22Rv1 (cell line): ENCODE results near the gene EGFR.

Source experiments
- ZFX ChIP-seq: fragments of 450-650 bp; IDR thresholded peaks from 2 replicates; pipeline ENCODE4 v1.6.1; 2017; ENCODE audit warnings: antibody characterized with exemption, borderline replicate concordance
- TF ChIP-seq, protein P1 (sequence below): fragments of 450-650 bp; IDR thresholded peaks from 2 replicates; pipeline ENCODE4 v1.5.1; 2017; ENCODE audit warnings: mild to moderate bottlenecking

DNA sequence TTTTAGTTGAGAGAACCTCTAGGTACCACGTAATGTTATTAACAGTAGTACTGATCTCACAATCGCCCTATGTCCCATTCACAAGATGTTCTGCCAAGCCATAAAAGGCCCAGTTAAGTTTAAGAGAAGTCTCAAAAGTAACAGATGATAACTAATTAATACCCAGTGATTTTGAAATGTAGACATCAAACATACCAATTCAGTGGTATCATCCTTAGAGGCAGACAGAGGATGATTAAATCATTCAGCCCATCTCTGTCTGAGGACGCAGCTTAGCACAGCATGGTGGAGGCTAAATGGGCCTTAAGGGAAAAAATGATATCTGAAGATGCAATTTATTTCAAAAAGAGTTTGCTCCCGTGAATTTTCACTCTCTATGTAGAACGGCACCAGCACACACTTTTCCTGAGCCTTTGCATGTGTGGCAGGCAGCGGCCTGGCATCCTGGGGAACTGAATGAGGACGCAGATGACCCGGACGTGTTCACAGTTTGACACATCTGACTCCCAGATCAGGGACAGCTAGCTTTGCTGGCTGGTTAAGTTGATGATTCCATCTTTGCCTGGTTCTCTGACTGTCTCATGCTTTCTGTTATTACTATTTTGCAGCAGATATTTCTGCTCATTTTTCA is 13.4 kb downstream of the EGFR start:
- TF ChIP-seq, protein P1, sequence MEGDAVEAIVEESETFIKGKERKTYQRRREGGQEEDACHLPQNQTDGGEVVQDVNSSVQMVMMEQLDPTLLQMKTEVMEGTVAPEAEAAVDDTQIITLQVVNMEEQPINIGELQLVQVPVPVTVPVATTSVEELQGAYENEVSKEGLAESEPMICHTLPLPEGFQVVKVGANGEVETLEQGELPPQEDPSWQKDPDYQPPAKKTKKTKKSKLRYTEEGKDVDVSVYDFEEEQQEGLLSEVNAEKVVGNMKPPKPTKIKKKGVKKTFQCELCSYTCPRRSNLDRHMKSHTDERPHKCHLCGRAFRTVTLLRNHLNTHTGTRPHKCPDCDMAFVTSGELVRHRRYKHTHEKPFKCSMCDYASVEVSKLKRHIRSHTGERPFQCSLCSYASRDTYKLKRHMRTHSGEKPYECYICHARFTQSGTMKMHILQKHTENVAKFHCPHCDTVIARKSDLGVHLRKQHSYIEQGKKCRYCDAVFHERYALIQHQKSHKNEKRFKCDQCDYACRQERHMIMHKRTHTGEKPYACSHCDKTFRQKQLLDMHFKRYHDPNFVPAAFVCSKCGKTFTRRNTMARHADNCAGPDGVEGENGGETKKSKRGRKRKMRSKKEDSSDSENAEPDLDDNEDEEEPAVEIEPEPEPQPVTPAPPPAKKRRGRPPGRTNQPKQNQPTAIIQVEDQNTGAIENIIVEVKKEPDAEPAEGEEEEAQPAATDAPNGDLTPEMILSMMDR = no peak
- TF ChIP-seq ZFX = no peak
